Measurements from ENCODE around the gene SH3D19.
"Not testable (repeated sequence)": the region's sequence is repeated elsewhere in the genome, so short reads cannot be mapped to it uniquely, and the experiment has no call there.

Gene SH3D19

DNA sequence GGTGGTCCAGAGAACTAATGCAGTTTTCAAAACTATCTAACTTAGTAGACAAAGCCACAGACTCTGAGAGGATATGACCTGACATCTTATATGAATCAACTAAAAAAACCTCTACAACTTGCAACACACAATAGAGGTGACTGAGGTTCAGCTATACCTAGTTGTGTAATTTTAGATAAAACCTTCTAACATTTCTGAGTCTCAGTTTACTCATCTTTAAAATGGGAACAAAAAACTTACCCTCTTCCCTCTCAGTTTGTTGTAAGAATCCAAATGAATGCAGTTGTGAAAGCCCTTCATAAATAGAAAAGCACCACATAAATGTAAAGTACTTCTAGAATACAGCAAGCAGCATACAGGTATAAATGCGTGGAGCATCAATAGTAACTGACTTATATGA is 5.9 kb downstream of the SH3D19 start:
- no peak for DNase-seq

DNA sequence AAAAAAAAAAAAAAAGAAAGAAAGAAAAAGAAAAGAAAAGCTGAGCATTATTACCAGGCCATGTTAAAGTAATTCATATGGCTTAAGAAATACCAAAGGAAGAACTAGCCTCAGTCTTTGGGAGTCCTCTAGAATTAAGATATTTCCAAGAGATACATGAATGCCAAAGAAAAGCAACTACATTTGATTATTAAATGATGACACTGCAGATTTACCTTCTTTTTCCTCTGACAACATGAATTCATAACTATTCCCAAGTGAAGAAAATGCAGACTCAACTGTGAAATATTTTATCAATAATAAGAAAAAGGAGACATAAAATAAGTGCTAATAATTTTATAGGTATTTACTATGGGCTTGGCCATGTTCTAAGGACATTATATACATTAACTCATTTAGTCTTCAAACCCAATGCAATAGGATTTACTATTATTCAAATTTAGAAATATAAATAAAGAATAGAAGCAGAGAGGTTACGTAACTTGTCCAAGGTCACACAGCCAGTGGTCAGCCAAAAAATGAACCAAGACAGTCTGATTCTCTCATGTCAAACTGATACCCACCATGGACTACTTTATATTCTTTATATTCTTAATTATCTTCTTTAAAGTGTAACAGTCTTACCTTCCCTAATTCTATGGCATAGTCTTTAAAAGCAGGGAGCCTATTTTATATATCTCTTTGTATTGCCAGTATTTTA is 6.9 kb downstream of the SH3D19 start:
- DNase-seq, result no peak

DNA sequence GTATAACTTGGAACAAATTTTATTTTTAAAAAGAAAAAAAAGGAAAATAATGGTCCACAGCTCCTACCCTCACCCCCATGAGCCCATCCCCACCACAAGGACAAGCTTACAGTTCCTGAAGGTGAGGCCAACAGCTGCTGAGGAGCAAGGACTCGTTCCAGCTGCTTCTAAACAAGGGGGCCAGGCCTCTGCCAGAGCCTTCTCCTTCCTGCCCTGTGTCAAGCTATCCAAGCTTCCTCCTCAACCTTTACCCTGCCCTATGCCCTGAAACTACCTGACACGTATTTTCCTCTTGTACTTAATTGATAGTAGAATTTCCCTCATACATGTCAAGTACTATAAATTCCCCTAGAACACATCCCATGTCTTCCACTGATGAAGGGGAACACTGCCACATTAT is 8.8 kb downstream of the SH3D19 start:
- DNase-seq, result no peak

DNA sequence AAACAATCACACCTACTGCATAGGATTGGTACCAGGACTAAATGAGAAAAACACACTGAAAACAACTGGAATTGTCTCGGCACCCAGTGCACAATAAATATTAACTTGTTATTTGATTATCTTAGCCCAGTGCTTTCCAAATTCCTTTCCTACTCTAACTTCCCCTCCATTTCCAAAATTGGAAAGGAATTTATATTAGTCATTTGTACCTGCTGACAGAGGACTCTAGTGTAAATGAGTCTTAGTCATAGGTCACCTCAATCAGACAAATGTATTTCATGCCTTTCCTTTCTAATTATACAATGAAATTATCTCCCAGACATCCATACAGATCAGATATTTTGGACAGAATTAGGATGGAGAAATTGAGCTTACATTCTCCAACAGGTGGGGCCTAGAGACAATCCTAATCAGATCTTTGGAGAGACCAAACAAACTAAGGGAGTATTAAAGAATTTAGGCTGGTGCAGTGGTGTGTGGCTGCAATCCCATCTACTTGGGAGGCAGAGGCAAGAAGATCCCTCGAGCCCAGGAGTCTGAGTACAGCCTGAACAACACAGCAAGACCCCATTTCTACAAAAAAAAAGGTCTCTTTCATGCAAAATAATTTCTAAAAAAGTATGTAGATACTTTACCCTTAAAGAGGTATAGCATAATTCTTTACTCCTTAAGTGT is 10.1 kb downstream of the SH3D19 start:
- no peak for DNase-seq

DNA sequence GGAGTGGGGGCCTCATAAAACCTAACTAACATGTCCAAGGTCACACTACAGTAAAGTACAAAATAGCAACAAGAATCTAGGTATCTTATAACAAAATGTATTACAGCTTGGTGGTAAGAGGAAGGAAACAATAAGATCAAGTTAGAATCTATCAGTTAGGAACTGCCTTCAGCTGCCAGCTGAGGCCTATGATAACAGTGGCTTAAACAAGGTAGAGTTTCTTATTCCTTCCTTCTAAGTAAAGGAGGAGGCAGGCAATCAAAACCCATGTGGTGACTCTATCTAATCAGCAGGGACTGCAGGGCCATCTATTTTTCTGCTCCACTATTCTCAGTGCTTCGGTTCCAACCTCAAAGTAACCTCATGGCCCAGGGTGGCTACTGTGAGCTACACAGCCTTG is 10.9 kb downstream of the SH3D19 start:
- DNase-seq, result no peak

DNA sequence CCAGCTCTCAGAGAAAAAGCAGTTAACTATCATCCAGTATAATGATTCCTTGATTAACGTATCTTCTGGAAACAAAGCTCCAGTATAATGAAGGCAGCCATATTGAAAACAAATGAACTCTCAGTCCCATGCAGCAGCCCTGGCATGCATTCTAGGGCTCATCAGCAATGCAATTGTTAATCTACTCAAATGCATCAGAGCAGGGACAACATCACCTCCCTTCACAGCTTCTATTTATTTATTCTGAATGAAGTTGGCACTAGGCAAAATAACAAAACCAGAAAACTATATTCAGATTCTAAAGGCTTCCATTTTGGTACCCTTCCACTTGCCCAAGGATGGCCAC is 11.4 kb downstream of the SH3D19 start:
- no peak for DNase-seq

DNA sequence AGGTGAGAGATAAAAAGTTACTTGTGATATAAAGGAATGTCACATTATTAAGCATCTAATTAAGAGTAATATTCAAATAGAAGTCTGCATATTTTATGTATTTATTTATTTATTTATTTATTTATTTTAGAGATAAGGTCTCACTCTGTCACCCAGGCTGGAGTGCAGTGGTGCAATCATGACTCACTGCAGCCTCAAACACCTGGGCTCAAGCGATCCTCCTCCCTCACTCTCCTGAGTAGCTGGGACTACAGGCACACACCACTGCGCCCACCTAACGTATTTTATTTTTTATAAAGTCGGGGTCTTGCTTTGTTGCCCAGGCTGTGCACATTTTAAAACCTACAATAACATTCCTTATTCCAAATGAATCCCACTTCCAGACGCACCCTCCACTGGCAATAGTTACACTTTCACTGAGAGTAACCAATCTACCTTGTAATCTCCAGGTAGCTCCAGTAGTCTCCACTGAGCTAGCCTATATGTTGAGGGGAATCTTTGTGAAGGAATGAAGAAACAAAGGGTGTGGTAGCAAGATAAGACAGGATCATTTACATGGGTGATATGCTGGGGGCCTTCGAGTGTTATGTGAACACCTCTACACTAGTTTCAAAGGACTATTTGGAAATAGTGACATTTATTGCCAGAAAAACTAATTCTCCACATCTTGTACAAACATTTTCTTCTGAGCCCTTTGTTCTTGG is 11.9 kb downstream of the SH3D19 start:
- DNase-seq, result no peak

DNA sequence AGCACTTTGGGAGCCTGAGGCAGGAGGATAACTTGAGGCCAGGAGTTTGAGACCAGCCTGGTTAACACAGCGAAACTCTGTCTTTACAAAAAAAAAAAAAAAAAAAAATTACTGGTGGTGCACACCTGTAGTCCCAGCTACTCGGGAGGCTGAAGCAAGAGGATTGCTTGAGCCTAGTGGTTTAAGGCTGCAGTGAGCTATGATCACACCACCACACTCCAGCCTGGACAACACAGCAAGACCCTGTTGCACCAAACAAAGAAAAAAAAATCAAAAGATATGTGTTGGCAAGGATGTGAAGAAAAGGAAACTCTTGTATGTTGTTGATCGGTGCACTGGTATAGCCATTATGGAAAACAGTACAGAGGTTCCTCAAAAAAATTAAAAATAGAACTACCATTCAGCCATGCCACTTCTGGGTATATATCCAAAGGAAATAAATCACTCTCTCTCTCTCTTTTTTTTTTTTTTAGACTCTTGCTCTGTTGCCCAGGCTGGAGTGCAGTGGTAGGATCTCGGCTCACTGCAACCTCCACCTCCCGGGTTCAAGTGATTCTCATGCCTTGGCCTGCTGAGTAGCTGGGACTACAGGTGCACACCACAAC is 15.2 kb downstream of the SH3D19 start:
- DNase-seq, result no peak

DNA sequence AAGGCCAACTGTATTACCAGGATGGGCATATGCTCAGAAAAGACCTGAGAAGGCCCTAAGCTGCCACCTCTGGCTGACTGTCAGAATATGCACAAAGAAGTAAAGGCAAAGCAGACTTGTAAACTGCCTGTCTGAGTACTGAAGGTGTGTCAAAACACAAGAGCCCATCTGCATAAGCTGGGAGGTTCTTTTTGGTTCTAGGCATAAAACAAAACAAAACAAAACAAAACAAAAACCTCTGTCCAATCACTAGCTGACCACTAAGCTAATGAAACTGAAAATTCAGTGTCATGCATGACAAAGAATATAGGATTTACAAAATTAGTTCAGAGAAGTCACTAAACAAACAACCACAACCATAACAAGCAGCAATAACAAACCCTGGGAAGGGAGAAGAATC is 20.6 kb downstream of the SH3D19 start:
- DNase-seq, result no peak

DNA sequence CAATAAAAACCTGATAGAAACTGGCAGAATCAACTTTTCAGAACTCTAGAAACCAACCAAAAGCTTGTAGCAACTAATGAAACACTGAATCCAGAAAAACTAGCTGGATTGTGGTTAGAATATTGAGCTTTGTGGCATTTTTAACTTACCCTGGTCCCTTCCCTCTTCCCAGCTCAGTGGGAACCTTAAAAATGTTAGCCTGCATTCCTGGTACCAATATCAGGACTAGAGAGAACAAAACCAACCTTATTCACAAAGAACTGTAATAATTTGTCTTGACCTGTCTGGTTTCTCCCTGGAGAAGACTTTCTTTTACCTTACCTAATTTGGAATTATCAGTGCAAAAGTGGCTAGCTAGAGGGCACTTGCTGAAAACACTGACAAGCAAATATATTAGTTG is 21.2 kb downstream of the SH3D19 start:
- no peak for DNase-seq

DNA sequence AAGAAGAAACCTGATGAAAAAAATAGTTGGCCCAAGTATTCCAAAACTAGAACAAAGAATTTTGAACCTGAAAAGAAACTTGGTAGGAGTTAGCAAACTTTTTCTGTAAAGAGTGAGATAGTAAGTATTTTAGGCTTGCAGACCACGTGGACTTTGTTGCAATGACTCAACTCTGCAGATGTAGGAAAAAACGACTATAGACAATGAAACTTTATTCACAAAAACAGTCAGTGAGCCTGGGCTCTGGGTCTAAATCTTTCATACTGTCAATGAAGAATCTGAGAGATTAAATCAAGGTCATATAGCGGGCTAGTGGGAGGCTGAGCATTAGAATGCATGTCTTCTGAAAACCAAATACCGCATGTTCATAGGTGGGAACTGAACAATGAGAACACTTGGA is 23.0 kb downstream of the SH3D19 start:
- no peak for DNase-seq

DNA sequence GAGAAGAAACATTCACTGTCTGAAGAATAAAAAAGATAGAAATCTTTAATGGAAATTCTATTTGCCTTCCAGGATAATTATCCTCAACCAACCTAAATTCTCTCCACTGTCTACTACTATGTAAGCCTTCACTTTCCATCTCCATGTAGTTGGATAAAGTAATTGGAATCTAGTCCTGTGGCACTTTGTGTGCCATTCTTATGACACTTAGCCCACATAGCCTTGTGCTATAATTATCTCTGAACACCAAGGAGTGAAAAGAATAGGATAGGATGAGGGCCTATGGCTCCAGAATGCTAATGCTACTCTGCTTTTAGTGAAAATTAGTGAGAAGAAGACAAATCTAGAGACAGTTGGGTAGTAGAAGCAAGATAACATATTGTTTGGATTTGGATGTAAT is 28.2 kb downstream of the SH3D19 start:
- no peak for DNase-seq

DNA sequence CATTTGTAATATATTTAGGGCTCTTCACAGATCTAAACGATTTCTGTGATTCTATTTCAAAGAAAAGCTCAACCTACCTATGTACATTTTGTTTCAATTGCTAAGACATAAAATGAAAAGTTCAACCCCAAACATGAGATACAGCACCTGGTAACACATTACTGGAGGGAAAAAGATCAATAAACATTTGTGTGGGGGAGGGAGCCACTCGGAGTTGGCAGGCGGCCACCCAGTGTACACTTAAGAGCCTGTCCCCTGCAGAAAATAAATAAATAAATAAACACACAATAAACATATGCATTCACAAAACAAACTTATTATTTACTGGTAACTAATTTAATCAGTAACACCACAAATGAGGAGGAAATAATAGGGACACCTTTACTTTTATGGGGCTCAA is 29.2 kb downstream of the SH3D19 start:
- no peak for DNase-seq

DNA sequence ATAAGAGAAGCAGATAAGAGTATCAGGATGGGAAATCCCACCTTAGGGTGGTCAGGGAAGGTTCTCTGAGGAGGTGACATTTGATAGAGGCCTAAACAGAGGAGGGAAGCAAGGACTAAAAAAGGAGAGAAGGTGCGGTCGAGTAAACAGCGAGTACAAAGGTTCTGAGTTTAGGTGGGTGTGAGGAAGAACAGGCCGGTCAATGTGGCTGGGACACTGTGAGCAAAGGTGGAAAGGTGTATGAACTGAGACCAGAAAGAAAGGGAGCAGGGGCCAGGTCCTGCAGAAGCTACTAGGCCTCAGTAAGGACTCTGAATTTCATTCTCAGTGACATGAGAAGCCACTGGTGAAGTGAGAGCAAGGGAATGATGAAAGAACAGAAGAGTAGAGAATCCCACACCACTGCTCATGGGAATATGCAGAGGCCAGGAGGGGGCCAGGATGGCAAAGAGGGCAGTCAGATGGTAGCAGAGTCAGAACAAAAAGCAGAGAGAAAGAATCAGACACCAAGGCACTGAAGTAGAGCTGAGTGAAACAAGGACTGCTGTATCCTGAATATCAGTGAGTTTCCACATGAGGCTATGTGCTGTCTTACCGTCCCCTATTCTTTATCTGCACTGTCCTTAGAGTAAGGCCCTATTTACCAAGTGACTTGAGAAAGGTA is 30.4 kb downstream of the SH3D19 start:
- no peak for DNase-seq

DNA sequence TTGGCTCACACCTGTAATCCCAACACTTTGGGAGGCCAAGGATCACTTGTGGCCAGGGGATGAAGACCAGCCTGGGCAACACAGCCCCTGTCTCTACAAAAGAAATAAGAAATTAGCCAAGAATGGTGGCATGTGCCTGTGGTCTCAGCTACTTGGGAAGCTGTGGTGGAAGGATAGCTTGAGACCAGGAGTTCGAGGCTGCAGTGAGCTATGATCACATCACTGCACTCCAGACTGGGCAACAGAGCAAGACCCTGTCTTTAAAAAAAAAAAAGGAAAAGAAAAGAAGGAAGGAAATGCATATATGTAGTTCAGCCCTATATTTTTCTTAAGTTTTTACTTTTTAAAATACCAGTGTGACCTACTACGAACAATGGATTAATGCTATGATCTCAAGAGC is 33.4 kb downstream of the SH3D19 start:
- DNase-seq, result no peak

DNA sequence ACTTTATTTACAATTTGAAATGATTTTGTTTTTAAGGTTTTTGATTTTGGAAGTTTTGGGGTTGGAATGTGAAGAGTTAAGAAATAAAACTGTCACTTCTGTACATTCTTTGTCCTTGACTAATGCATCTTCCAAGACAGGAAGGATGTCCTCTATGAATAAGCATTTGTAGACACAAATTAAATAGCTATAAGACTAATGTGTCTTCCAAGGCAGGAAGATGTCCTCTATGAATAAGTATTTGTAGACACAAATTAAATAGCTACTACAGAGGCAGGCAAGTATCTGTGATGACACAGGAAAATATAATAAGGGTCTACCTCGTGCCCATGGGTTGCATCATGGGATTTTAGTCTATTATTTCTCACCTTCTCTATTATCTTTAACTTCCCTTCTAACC is 33.9 kb downstream of the SH3D19 start:
- no peak for DNase-seq

DNA sequence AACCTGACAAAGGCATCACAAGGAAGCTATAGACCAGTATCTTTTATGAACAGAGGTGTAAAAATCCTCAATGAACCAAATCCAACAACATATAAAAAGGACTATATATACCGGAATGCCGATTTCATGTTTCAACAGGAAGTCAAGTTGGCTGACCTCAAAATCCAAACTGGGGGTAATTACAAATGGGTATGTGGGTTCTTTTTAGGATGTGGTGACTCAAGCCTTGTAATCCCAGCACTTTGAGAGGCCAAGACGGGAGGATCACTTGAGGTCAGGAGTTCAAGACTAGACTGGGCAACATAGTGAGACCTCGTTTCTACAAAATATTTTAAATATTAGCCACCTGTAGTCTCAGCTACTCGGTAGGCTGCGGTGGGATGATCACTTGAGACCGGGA is 38.0 kb downstream of the SH3D19 start:
- DNase-seq, result no peak

DNA sequence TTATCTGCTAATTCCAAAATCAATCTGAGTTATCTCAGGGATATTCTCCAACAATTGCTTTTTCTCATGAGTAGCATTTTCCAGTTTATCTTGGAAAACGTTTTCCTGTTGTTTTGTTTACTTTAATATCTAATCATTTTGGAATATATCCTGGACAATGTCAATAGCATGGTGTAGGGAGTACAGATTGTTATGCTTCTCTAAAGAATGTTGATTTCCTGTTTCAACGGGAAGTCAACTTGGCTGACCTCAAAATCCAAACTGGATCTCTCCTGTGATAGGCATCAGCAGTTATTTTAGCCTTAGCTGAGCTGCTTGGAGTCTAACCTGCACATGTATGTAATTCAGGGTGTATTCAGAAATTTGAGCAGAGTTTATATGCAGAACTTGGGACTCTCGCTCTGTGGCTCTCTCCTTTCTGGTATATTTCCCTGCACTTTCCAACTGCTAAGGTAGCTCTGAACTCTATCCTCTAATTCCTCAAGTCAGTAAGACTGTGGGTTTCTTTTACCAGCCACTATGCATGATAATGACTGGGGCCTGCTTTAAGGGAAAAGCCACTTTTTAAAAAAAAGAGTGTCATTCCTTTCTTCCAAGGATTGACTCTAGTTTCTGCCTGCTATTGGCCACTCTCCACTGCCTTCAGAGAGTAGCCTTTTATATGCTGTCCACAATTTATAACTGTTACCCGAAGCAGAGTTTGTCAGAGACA is 40.7 kb downstream of the SH3D19 start:
- DNase-seq, result no peak

DNA sequence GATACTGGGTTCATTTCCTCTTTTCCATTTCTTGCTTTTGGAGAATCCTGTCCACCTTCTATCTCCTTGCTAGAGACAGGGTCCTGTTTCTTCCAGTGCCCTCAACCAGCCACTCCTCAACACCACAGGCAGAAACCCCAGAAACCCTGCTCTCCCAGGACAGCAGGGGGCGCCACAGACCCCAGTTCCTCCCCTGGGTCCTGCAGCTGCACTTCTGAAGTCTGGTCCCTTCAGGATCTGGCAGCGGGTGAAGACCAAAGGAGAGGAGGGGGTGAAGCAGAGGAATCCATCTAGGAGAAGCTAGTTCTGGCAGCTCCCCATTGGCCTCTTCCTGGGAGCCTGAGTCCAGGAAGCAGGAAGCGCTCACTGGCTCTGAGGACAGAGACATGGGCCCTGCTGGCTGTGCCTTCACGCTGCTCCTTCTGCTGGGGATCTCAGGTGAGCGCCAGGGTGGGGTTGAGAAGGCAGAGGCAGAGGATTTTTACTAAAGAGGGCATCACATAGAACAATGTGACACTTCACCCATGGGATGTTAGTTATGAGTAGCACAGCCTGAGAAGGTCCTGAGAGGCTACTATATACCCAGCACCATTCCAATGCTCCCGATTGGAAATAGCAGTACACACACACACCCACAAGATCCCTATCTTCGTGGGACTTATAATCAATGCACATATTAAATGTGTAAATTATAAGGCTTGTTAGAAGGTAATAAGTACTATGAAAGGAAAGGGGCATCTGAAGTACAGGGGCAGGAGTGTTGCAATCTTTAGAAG is 48.4 kb downstream of the SH3D19 start, which contains the start of gene PRSS48:
PRSS48 (plus strand) TSS at position 375 of the 776 bp plus-strand sequence; CDS start at position 387, 12 bp downstream.
- peak; percentile 70 for DNase-seq

DNA sequence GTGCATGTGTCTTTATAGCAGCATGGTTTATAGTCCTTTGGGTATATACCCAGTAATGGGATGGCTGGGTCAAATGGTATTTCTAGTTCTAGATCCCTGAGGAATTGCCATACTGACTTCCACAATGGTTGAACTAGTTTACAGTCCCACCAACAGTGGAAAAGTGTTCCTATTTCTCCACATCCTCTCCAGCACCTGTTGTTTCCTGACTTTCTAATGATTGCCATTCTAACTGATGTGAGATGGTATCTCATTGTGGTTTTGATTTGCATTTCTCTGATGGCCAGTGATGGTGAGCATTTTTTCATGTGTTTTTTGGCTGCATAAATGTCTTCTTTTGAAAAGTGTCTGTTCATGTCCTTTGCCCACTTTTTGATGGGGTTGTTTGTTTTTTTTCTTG is 56.5 kb downstream of the SH3D19 start:
- DNase-seq, result not testable (repeated sequence)

DNA sequence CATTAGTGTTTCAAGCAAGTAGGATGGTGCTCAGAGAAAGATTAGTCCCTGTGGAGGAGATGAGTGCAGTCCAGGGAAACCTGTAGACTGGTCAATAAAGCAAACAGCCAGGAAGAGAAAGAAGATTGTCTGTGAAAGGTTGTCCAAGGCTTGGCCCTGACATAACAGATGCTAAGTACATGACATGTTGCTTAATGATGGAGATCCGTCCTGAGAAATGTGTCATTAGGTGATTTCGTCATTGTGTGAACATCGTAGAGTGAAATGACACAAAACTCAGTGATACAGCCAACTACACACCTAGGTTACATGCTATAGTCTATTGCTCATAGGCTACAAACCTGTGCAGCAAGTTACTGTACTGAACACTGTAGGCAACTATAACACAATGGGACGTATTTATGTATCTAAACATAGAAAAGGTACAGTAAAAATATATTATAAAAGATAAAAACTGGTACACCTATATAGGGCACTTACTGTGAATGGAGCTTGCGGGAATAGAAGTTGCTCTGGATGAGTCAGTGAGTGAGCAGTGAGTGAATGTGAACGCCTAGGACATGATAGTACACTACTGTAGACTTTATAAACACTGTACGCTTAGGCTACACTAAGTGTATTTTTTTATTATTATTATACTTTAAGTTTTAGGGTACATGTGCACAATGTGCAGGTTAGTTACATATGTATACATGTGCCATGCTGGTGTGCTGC is 57.4 kb downstream of the SH3D19 start:
- no peak for DNase-seq
